Neural progenitor cell (in vitro differentiated cells): ENCODE measurements around the gene TRAPPC12.

ENCODE experiments used
- CTCF ChIP-seq: fragments of 200-600 bp; sonication (generic); IDR thresholded peaks from 2 replicates; pipeline ENCODE4 v1.5.1; 2017; ENCODE audit warnings: antibody characterized with exemption, mild to moderate bottlenecking
- EZH2 ChIP-seq: fragments of 200-600 bp; sonication (generic); IDR thresholded peaks from 2 replicates; pipeline ENCODE4 v1.6.1; 2017; ENCODE audit warnings: antibody characterized with exemption, mild to moderate bottlenecking, moderate library complexity
- EZH2phosphoT487 ChIP-seq: fragments of 200-600 bp; sonication (generic); IDR thresholded peaks from 2 replicates; pipeline ENCODE4 v1.6.1; 2017; ENCODE audit warnings: antibody characterized with exemption

GRCh38 chr2:3409627-3410170 is 30.2 kb downstream of the TRAPPC12 start:
- no peak for TF ChIP-seq EZH2
- TF ChIP-seq CTCF, result no peak
- TF ChIP-seq EZH2phosphoT487, result no peak
